ENCODE data around the gene BRSK1. TPM values are rescaled to one million over a fixed set of nuclear protein-coding genes. Genes with fewer than 3 reads are reported as not detected.

The BRSK1 gene
- polyA plus RNA-seq, 1 donor from 2014 or later, result 213 TPM

GRCh38 chr19:55285229-55285890 lies 1.6 kb downstream of the BRSK1 start:
- Histone ChIP-seq H3F3A (ENCODE audit: insufficient read depth, low read length, poor library complexity, severe bottlenecking) (no peaks in the 10 kb centered on the region), H3K9me3 (ENCODE audit: low read length) (no peaks in the 10 kb centered on the region), H3K36me3 (ENCODE audit: insufficient read depth, low read length) (peaks cover 4% of the 10 kb centered on the region), H3K4me3 (ENCODE audit: low read length) (peak overlapping the region; percentile 77), H3K79me2 (replicated peaks; ENCODE audit: insufficient read depth, low read length) (peaks cover 23% of the 10 kb centered on the region), H3K9ac (ENCODE audit: low read length) (peak overlapping the region; percentile 90), H2AFZ (ENCODE audit: low read depth, low read length) (no peak overlapping the region), H3K9me2 (ENCODE audit: insufficient read depth, low read length) (no peaks in the 10 kb centered on the region), H3K27me3 (ENCODE audit: insufficient read depth, low read depth, low read length) (no peaks in the 10 kb centered on the region), H3K27ac (ENCODE audit: low read length) (peak overlapping the region; percentile 69), H3K4me2 (ENCODE audit: low read length) (peak overlapping the region; percentile 38), H4K20me1 (ENCODE audit: insufficient read depth) (no peaks in the 10 kb centered on the region)
- TF ChIP-seq SMC3 (conservative IDR thresholded peaks at IDR 0.05; ENCODE audit: poor library complexity) (no peak), TAF1 (IDR thresholded peaks at IDR 0.05; ENCODE audit: low read depth) (no peak), CTCF (IDR thresholded peaks at IDR 0.05; ENCODE audit: poor library complexity, severe bottlenecking) (no peak), RAD21 (conservative IDR thresholded peaks at IDR 0.05) (no peak), POLR2AphosphoS5 (IDR thresholded peaks at IDR 0.05) (no peak), REST (IDR thresholded peaks at IDR 0.05; ENCODE audit: borderline replicate concordance) (no peak), EP300 (conservative IDR thresholded peaks at IDR 0.05; ENCODE audit: poor library complexity, severe bottlenecking) (no peak)

GRCh38 chr19:55287361-55288079 lies 3.7 kb downstream of the BRSK1 start:
- peaks cover 4% of the 10 kb centered on the region for H3K36me3 ChIP-seq (ENCODE audit: insufficient read depth, low read length)
- H4K20me1 ChIP-seq (ENCODE audit: insufficient read depth), result no peaks in the 10 kb centered on the region
- H3K79me2 ChIP-seq (replicated peaks; ENCODE audit: insufficient read depth, low read length), result peaks cover 23% of the 10 kb centered on the region
- no peaks in the 10 kb centered on the region for H3K9me3 ChIP-seq (ENCODE audit: low read length)
- no peak overlapping the region for H3K4me3 ChIP-seq (ENCODE audit: low read length)
- H3K4me2 ChIP-seq (ENCODE audit: low read length), result no peak overlapping the region
- no peak overlapping the region for H3K9ac ChIP-seq (ENCODE audit: low read length)
- H3F3A ChIP-seq (ENCODE audit: insufficient read depth, low read length, poor library complexity, severe bottlenecking), result no peaks in the 10 kb centered on the region
- no peaks in the 10 kb centered on the region for H3K9me2 ChIP-seq (ENCODE audit: insufficient read depth, low read length)
- TF ChIP-seq TAF1 (IDR thresholded peaks at IDR 0.05; ENCODE audit: low read depth) (no peak), MXI1 (conservative IDR thresholded peaks at IDR 0.05; ENCODE audit: poor library complexity, severe bottlenecking) (no peak), EP300 (conservative IDR thresholded peaks at IDR 0.05; ENCODE audit: poor library complexity, severe bottlenecking) (no peak), SMC3 (conservative IDR thresholded peaks at IDR 0.05; ENCODE audit: poor library complexity) (no peak), REST (IDR thresholded peaks at IDR 0.05; ENCODE audit: borderline replicate concordance) (no peak), EZH2 (IDR thresholded peaks at IDR 0.05; ENCODE audit: borderline replicate concordance, insufficient read depth, low read length, poor library complexity, severe bottlenecking) (no peak), RAD21 (conservative IDR thresholded peaks at IDR 0.05) (no peak), CTCF (IDR thresholded peaks at IDR 0.05; ENCODE audit: poor library complexity, severe bottlenecking) (no peak)
- no peak overlapping the region for H3K27ac ChIP-seq (ENCODE audit: low read length)
- H3K27me3 ChIP-seq (ENCODE audit: insufficient read depth, low read depth, low read length), result no peaks in the 10 kb centered on the region
- no peak overlapping the region for H2AFZ ChIP-seq (ENCODE audit: low read depth, low read length)

All from neural cell (in vitro differentiated cells).